Astrocyte (in vitro differentiated cells and primary cell): ENCODE results near the gene FANCD2.

Experiments used
- CTCF ChIP-seq: IDR thresholded peaks from 2 replicates; pipeline ENCODE4 v1.5.1; 2011; ENCODE audit warnings: low read depth, mild to moderate bottlenecking, inconsistent platforms, low read length, moderate library complexity; ENCODE audit not compliant: insufficient read depth
- EZH2 ChIP-seq: IDR thresholded peaks from 2 replicates; pipeline ENCODE4 v1.6.1; 2012; ENCODE audit warnings: mild to moderate bottlenecking, low read length, inconsistent platforms; ENCODE audit not compliant: insufficient read depth

- TF ChIP-seq EZH2 (no peak), CTCF (no peak)
Observed at GRCh38 chr3:10004960-10005564, 21.2 kb upstream of the FANCD2 start.
